Measurements from ENCODE around the gene DEPDC5. TPM values are rescaled to one million over a fixed set of nuclear protein-coding genes. Genes with fewer than 3 reads are reported as not detected.

Gene DEPDC5
- total RNA-seq, 1 experiment from 2014 or later = 7.9 TPM

DNA sequence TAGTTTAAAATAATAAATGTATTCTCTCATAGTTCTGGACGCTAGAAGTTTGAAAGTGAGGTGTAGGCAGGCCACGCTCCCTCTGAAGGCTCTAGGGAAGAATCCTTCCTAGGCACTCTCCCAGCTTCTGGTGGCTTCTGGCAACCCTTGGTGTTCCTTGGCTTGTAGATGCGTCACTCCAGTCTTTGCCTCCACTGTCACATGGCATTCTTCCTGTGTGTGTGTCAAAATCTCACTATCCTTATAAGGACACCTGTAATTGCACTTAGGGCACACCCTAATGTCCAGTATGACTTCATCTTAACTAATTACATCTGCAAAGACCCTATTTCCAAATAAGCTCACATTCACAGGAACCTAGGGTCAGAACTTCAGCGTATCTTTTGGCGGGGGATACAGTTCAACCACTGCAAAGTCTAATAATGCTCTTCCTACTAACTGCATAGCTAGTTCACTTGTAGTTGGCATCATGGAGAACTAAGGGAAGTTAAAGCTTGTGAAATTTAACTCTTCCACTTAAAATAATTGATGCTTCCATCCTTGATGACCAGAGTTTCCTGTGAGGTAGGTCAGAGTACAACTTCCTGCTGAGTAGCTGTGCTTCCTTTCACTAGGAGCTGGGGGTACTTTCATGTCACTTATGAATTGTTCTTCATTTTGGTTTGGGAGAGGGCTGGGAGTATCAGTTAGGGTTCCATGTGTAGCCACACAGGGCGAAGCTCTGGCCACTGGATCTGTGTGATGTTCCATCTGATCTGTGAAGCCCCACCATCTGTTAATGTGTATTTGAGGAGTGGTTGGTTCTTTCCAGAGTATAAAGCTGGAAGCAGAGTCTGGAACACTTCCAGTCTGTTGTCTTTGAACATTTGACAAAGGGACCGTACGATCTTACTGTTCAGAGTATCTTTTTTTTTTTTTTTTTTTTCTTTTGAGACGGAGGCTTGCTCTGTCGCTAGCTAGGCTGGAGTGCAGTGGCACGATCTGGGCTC lies 201.0 kb downstream of the DEPDC5 start:
- Histone ChIP-seq H3K27me3 (ENCODE audit: low read length) (no peaks in the 10 kb centered on the region), H3K27ac (ENCODE audit: low read length) (no peak overlapping the region), H3K4me1 (ENCODE audit: insufficient read depth, low read length) (peaks cover 30% of the 10 kb centered on the region), H3F3A (ENCODE audit: low read length, unreplicated experiment) (no peaks in the 10 kb centered on the region), H3K4me2 (ENCODE audit: low read length) (no peak overlapping the region), H3K36me3 (ENCODE audit: low read depth, low read length) (peaks cover 30% of the 10 kb centered on the region; the same call in 1 of the 2 replicates), H3K9me2 (replicated peaks; ENCODE audit: low read length) (no peaks in the 10 kb centered on the region), H3K9me3 (ENCODE audit: low read length) (no peaks in the 10 kb centered on the region), H2AFZ (ENCODE audit: low read length) (no peak overlapping the region), H3K79me2 (ENCODE audit: low read length) (peaks cover 63% of the 10 kb centered on the region), H4K20me1 (ENCODE audit: low read length) (peaks cover 58% of the 10 kb centered on the region), H3K4me3 (ENCODE audit: low read length) (no peak overlapping the region), H3K9ac (ENCODE audit: low read length) (no peak overlapping the region)
- DNase-seq (no peak), ATAC-seq (no peak)
- no TSS peak for BruUV-seq (replicated peaks)
- CTCF ChIA-PET = no interaction called here
- POLR2A ChIA-PET (ENCODE audit: unreplicated experiment) = no interaction called here
- TF ChIP-seq, protein P1, sequence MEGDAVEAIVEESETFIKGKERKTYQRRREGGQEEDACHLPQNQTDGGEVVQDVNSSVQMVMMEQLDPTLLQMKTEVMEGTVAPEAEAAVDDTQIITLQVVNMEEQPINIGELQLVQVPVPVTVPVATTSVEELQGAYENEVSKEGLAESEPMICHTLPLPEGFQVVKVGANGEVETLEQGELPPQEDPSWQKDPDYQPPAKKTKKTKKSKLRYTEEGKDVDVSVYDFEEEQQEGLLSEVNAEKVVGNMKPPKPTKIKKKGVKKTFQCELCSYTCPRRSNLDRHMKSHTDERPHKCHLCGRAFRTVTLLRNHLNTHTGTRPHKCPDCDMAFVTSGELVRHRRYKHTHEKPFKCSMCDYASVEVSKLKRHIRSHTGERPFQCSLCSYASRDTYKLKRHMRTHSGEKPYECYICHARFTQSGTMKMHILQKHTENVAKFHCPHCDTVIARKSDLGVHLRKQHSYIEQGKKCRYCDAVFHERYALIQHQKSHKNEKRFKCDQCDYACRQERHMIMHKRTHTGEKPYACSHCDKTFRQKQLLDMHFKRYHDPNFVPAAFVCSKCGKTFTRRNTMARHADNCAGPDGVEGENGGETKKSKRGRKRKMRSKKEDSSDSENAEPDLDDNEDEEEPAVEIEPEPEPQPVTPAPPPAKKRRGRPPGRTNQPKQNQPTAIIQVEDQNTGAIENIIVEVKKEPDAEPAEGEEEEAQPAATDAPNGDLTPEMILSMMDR (conservative IDR thresholded peaks at IDR 0.05; ENCODE audit: low read depth, low read length) = no peak
- TF ChIP-seq EZH2 (IDR thresholded peaks at IDR 0.05; ENCODE audit: low read length, unreplicated experiment) (no peak), EZH2phosphoT487 (IDR thresholded peaks at IDR 0.05; ENCODE audit: borderline replicate concordance, low read length) (no peak)
- intact Hi-C loops (cut with micrococcal nuclease) = no loop called here

DNA sequence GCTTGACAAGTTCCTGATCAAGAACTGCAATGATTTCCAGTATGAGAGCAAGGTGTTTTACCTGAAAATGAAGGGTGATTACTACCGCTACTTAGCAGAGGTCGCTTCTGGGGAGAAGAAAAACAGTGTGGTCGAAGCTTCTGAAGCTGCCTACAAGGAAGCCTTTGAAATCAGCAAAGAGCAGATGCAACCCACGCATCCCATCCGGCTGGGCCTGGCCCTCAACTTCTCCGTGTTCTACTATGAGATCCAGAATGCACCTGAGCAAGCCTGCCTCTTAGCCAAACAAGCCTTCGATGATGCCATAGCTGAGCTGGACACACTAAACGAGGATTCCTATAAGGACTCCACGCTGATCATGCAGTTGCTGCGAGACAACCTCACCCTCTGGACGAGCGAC lies 202.5 kb downstream of the DEPDC5 start:
- H3K4me2 ChIP-seq (ENCODE audit: low read length) = no peak overlapping the region
- no peak for ATAC-seq
- H3K4me1 ChIP-seq (ENCODE audit: insufficient read depth, low read length) = peaks cover 16% of the 10 kb centered on the region
- TF ChIP-seq EZH2 (IDR thresholded peaks at IDR 0.05; ENCODE audit: low read length, unreplicated experiment) (no peak), EZH2phosphoT487 (IDR thresholded peaks at IDR 0.05; ENCODE audit: borderline replicate concordance, low read length) (no peak)
- TF ChIP-seq, protein P1 (conservative IDR thresholded peaks at IDR 0.05; ENCODE audit: low read depth, low read length) = no peak
- BruUV-seq (replicated peaks) = no TSS peak
- peaks cover 48% of the 10 kb centered on the region for H3K79me2 ChIP-seq (ENCODE audit: low read length)
- intact Hi-C loops (cut with micrococcal nuclease) = no loop called here
- no peak overlapping the region for H3K27ac ChIP-seq (ENCODE audit: low read length)
- DNase-seq = no peak
- no peaks in the 10 kb centered on the region for H3K27me3 ChIP-seq (ENCODE audit: low read length)
- H3F3A ChIP-seq (ENCODE audit: low read length, unreplicated experiment) = no peaks in the 10 kb centered on the region
- CTCF ChIA-PET = no interaction called here
- H3K9me3 ChIP-seq (ENCODE audit: low read length) = no peaks in the 10 kb centered on the region
- H3K36me3 ChIP-seq (ENCODE audit: low read depth, low read length) = peaks cover 25% of the 10 kb centered on the region; the same call in 1 of the 2 replicates
- no peak overlapping the region for H3K9ac ChIP-seq (ENCODE audit: low read length)
- no peak overlapping the region for H3K4me3 ChIP-seq (ENCODE audit: low read length)
- H4K20me1 ChIP-seq (ENCODE audit: low read length) = peaks cover 45% of the 10 kb centered on the region
- POLR2A ChIA-PET (ENCODE audit: unreplicated experiment) = no interaction called here
- H2AFZ ChIP-seq (ENCODE audit: low read length) = no peak overlapping the region
- H3K9me2 ChIP-seq (replicated peaks; ENCODE audit: low read length) = no peaks in the 10 kb centered on the region

Other genes with a start within 250 kb of the DEPDC5 start
- gene PISD, start 91.8 kb upstream of the DEPDC5 start, total RNA-seq (2014; rRNA removed) = 36.0 and 50.5 TPM in 2 replicates
- gene PRR14L, start 3.9 kb upstream of the DEPDC5 start, total RNA-seq (2014; rRNA removed) = 9.3 and 17.9 TPM in 2 replicates
- gene YWHAH, start 190.5 kb downstream of the DEPDC5 start, total RNA-seq (2014; rRNA removed) = 75.0 and 95.7 TPM in 2 replicates